CD4-positive, alpha-beta T cell treated with Interleukin-10 for 1 hour (primary cell): ENCODE results near the gene KIAA1755.

ENCODE experiments used
- DNase-seq: peaks from one replicate; pipeline ENCODE4 v3.0.0-alpha.2; 2020

Gene KIAA1755

DNA sequence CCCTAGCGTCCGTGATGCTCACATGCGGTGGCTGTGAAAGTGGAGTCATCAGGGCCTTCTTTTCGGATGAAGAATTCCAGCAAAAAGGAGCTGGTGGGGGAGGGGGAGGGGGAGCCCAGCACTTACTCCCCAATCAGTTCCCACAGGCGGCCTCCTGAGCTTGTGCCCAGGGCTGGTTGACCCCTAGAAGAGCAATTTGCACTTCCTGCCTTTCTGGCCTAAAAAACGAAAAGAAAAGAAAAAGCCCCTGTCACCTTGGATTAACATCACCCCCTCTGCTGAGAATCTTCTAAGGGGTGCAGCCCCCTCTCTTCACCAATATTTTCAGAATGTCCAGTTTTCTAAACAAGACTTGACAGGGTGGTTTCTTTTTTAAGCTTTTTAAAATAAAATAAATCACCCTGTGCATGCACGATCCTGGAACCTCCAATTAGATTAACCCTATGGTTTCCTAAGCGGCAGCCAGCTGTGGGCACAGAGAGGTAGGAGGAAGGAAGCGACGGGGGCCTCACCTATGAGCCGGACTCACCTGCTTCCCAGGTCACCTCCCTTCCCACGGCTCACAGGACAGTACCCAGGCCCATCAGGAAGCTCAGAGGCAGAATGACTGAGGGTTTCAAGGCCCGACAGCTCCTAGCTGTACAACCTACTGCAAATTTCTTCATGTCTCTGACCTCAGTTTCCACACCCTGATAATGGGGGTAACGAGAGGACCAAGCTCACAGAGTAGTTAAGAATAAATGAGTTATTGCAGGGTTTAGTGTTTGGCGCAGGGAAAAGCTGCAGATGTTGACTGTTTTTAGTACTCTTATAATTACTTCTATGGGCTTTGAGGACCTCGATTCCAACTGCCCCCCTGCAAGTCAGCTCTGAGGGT is 85.0 kb downstream of the KIAA1755 start:
- DNase-seq, result no peak

DNA sequence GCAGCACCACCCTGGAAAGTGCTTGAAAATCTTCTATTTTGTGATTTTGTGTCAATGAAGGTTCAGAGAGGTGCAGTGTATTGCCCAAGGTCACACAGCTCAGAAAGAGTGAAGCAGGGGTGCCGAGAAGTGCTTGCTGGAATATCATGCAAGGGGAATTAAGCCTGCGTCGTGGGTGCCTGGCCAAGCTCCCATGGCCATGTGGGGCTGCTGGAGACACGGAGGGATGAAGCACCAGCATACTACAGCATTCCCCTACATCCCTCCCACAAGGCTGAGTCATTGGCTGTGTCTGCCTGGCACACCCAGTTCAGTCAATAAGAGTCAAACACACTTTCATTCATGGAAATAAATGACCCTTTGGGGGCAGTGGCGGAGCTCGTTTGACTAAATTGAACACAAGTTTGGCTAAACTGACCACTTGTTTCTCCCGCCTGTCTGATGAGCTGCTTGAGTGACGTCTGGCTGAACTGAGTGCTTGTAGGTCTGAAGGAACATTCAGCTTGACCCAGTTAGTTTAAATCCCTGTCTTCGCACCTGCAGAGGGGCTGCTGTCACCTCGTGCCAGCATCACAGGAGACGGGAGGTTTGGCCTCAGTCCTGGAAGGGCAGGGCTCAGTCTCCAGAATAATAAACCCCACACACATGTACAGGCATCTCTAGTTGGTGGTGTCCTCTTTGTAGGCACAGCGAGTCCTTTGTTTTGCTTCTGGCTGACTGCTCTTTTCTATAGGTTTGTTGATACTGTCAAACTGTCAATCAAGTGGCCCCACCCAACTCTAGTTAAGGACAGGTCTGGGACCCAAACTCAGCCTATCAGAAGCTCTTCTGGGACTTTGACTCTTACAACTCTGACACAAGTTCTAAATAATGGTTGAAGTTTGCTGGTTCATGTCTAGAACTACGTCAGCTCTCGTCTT is 87.0 kb downstream of the KIAA1755 start:
- DNase-seq, result no peak

DNA sequence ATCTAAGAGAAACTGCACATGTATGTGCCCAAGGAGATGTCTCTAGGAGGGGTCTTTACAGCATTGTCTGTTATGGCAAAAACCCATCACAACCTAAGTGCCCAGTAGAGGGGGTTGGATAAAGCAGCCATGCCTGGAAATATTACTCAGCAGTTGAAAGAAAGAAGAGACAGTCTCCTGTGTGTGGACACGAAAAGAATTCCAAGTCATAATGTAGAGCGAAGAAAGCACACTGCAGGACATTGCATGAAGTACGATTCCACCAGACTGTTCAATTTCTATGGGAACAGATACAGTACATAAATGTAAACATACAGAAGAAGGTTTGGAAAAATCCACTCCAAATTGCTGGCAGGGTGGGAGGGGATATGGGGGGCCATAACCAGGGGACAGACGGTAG is 88.1 kb downstream of the KIAA1755 start:
- DNase-seq, result no peak

DNA sequence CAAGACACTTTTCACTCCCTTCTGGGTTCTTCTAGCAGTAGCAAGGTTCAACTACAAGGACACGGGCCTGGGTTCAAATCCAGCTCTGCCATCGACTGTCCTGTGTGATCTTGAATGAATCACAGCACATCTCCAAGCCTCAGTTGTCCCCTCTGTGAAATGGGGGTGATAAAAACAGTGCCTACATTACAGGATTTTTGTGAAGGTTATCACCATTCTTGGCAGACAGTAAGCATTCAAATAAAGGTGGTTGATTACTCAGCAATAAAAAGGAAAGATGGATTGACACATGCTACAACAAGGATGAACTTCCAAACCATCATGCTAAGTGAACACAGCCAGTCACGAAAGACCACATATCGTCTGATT is 88.9 kb downstream of the KIAA1755 start:
- DNase-seq, result no peak

DNA sequence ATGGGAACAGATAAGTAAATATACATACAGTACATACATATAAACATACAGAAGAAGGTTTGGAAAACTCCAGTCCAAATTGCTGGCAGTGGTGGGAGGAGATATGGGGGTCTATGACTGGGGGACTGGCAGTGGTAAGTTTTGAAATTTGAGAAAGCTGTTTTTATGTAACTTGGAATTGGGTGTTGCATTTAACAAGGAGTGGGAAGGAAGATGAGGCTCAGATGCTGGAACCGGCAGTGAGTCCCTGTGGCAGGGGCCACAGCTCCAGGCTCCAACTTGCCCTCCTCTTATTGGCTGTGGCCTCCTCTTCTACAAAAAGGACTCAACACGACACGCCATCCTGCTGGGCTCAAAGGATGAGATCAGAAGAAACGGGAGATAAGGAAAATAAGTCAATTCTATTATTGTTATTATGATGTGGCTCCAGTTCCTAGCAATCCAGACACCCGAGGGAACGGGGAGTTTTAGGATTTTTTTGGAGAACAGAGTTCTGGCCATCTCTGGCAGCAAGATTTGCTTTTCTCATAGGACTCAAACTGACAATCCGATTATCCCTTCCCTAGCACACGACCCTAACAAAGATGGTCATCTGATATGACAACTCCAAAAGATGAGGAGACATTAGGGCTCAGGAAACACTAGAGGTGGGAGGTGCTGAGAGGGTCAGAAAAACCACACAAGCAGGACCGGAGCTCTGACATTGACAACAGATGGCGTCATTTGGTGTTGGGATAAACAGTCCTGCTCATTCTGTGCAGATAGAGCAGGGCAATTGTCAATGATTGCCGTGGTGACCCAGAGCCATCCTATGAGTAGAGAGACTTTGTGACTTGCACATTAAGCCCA is 89.5 kb downstream of the KIAA1755 start:
- DNase-seq, result no peak

DNA sequence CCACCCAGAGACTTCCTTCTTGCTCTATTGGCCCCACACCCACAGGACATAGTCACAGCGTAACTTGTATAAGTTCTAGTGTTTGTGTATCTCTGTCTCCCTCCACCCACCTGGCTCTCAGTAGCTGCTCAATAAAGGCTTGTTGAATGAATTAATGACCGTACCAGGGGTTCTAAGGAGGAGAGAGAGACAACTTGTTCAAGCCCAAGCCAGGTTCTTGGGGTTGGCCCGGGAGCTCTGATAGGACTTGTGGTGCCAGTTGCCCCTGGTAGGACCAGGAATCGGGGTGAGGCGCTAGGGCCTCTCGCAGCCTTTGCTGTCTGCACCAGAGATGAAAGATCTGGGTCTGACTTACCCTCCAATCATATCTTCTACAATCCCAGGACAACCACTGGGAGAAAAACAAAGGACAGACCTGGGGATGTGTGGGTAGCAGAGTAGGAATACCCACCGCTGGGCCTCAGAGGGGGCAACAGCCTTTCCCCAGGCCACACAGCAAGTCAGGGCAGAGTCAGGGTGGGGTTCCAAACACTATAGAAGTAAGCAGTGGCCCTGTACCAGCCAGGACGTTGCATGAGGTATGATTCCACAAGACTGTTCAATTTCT is 90.2 kb downstream of the KIAA1755 start:
- DNase-seq, result no peak

DNA sequence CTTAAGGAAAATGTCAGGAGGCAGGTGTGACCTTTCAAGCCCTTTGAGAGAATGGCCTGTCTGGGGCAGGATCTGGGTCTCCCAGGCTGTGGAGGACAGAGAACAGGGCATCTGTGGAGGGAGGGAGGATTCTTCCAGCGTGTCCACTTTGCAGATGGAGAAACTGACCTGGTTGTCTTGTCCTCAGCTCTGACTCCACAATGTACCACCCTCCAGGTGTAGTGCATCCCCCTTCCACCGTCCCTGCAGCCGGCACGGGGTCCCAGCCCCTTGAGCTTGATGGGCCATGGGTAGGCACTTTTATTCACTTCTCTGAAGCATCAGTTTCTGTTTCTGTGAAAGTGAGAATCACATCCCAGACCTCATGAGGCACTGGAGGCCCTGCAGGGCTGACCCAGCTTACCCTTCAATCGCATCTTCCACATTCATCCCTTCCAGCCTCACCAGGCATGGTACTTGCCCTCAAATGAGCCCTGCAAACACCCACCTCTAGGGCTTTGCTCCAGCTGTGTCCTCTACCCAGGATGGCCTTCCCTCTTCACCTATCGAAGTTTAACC is 90.8 kb downstream of the KIAA1755 start:
- DNase-seq, result no peak

DNA sequence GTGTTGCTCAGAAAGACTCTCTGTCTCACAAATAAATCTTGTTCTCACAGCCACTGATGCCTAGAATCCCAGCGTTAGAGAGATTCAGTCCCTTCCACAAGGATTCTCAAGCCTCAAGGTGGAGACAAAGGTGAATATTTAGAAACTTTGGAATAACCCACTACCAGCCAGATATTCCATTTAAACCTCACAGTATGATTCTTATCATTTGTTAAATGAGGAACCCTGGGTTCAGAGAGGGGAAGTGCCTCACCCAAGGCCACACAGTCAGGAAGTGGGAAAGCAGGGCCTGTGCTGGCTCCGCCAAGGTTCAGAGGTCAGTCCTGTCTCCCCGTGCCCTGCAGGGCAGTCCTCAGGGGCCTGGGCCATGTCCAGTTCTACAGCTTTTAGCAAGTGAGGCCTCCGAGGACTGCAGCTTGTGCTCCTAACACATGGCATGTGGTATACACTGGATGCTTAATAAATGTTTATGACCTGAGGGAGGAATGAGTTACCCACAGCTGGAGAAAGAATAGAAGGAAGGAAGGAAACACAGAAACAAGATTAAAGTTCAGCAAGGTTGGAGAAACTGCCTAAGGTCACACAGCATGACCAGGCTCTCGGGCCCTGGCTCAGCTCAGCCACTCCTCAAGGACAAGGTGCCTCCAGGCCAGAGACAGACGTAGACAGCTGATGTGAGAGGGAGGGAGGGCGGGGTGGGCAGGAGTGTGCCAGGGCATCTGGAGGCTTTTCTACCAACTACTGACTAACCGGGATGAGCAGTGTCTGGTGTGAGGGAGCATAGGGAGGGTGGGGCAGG is 91.5 kb downstream of the KIAA1755 start:
- no peak for DNase-seq

DNA sequence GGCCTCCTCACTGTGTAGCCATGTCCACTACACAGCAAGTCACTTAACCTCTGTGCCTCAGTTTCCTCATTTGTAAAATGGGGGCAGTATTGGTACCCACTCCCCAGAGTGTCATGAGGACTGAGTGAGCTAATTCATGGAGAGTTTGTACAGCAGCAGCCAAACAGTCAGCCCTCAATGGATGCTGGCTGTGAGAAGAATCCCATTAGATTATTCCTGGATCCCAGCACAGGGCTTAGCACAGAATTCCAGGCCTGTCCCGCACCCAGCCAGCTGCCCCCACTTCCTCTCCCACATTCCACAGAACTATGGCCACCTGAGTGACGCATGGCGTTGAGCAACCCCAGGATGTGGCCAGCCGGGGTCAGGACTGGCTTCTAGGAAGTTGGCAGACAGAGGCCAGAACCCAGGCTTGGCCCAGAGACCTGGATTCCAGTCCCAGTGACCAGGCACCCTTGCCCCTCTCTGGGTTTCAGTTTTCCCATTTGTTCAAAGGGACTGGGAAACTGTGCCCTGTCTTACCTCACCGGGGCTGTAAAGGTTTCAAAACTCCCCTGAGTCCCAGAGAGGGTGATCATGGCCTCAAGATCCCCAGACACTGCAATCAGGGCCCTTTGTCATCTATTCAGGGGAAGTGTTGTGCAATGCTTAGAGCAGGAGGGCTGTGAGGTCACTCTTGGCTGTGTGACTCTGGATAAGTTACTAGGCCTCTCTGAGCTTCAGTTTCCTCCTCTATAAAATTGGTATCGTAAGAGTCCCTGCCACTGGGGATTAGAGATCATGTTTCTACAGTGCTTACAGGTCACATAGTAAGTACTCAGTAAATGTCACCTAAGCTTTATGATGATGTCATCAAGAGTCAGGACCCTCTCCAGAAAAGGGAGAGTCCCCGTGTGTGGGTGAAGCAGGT is 92.4 kb downstream of the KIAA1755 start:
- no peak for DNase-seq

DNA sequence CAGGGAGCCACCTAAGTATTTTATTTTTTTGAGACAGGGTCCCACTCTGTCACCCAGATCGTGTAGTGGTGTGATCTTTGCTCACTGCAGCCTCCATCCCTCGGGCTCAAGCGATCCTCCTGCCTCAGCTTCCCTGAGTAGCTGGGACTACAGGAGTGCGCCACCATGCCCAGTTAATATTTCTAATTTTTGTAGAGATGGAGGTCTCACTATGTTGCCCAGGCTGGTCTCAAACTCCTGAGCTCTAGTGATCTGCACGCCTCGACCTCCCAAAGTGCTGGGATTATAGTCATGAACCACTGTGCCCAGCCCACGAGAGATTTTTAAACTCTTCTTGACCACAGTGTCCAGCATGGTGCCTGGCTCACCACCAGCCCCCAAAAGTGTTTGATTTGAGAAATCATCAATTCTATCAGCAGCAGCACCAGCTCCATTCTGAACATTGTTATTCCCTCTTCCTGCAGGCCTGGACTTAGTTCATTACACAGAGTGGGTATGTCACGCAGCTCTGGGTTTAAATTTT is 93.1 kb downstream of the KIAA1755 start:
- DNase-seq, result no peak

DNA sequence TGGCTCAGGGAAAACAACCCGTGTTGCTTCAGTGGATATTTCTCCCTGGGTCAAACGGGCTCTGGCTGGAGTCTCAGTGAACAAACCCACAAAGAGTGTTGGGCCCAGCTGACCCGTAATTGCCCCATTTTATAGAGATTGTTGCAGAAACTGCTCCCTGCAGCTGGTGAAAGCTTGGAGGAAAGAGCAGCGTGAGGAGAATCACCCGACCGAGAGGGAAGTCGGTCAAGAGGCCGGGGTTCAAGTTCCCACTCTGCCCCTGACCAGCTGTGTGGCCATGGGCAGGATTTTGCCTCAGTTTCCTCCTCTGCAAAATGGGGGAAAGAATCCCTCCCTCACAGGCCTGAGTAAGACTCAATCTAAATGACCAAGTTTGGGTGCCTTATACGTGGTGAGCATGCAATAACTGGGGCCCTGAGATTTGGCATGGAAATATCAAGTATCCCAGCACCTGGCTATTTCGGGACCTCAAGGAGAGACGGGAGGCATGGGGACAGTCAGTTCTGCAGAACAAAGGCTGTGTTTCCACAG is 93.8 kb downstream of the KIAA1755 start:
- no peak for DNase-seq

DNA sequence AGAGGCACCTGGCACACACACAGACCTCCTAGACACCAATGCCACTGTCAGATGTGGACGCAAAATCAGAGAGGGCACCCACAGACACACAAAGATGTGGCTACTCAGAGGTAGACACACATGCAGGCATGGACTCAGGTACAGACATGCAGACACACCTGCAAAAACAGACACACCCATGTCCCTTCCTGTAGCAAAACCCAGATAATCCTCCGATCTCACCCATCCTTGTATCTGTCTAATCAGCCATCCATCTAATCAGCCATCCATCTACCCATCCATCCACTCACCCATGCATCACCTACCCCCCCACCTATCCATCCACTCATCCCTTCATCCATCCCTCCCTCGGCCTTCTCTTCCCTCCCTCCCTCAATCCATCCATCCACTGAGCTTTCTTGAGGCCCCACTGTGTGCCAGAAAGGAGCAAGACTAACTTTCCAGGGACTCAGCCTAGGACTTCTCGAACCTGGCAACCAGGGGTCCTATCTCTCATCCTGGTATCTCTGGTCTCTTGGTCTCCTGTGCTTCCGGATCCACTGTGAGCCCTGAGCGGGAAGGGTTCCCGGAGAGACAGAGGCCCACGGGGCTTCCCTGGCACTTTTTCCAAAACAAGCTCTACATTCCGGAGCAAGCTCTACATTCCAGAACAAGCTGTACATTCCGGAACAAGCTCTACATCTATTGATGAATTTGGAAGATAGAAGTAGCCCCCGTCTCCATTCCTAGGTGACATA is 94.4 kb downstream of the KIAA1755 start:
- DNase-seq, result no peak

DNA sequence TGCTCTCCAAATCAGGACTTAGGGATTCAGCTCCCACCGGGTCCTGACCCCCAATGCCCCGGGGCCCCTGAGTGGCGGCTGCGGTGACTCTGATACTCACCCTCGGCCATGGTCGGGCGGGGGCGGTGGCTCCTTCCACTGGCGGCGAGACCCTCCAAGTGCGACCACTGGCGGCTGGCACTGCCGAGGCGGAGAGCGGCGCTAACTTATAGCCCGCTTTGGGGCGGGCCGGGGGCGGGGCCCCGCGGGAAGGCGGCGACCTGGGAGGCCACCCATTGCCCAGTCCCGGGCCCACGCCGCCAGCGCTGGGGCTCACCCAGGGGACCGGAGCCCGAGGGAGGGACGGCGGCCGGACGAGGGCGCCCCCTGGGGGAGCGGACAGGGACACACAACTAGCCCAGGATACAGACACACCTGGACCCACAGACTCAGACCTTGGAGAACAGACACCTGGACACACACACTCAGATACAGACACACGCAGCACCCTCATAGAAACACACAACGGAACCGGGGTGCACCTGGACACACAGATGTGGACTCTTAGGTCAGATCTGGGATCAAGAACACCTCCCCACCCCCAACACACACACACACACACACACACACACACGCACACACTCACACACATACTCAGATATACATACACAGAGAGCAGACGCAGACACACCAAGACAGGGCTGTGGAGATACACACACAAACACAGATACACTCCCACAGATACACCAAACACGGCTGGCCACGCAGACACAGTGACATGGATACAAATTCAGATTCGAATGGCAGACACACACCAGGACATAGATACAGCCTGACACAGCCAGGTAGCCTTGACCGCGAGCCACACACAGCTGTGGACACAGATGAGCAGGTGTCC is 95.2 kb downstream of the KIAA1755 start, which contains the start of gene TGM2:
Gene TGM2 (minus strand): TSS at position 182 of the 877 bp plus-strand sequence. CDS start 72 bp downstream, at position 110.
- DNase-seq, result peak; percentile 43

DNA sequence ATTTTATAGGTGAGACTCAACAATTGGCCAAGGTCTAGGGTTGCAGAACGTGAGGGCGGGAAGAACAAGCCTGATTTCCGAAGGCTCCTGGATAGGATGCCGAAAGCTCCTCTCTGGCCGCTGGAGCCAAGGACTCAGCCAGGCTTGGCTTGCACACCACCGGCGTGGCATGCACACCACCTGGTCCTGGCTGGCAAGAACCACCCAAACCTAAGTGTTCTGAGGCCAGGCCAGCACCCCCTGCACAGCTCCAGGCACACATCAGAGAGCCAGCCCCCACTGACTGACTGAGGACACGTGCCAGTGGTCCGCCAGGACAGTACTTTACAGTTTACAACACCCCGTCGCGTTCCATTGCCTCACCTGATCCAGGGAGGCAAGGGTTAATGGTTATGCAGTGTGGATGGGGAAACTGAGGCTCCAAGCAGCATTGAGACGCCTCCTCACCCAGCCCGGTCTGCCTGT is 95.9 kb downstream of the KIAA1755 start:
- DNase-seq, result no peak

DNA sequence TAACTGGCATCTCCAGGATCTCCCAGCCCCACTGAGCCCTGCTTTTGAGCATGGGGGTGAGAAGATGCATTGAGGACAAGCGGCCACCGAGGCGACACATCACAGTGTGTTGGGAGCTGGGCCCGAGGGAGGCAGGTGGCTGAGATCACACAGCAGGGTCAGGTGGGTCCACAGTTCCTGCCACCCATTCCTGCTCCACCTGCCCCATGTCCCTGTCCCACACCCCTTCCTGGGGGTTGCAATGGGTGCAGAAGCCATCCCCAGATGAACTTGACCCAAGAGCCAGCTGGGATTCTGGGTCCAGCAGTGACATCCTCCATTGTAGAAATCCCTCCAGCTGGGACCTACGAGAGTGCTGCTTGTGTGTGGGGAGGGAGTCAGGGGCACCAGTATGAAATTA is 96.5 kb downstream of the KIAA1755 start:
- no peak for DNase-seq

DNA sequence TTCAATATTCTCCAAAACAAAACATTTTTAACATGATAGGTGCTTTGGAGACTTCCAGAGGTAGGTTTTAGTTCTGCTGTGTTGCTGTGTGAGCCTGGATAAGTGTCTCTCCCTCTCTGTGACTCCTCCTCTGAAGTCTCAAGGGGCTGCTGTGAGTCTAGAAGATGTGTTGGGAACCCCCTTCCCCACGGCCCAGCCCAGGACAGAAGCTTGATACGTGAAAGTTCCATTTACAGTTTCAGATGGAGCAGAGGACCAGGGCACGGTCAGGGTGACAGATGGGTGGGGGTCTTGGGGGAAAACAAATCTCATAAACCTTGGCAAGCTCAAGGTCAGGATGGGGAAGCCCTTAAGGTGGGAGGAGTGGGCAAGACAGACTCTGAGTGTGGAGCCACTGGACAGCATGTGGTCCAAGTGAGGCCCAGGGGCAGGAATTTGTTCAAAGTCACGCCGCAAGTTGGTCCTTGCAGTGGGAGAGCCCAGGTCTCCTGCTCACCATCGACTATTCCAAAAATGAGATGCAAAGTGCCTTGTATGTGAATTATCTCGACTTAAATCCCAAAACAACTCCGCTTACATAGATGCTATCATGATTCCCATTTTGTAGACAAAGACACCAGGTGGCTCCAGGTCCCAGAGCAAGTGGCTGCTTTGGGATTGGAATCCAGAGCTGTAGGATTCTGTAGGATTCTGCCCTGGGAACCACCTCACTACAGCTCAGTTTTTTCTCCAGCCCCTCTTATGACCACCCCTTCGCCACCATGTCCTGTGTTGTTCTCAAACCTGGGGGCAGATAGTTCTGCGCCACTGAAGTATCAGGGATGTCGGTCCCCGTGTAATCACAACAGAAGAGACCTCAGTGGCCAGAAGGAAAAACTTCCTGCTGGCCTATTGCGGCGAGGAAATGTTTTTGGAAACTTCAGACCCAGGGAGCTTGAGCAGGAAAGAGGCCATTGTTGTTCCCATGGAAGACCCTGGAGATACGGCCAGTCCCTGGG is 97.4 kb downstream of the KIAA1755 start:
- DNase-seq, result no peak
